ENCODE results near the gene VAV3. TPM values are rescaled to one million over a fixed set of nuclear protein-coding genes. Genes with fewer than 3 reads are reported as not detected.
"Not testable (repeated sequence)": the region's sequence is repeated elsewhere in the genome, so short reads cannot be mapped to it uniquely, and the experiment has no call there.

Gene VAV3
- total RNA-seq, 5 donors from 2014 or later (not counting 1 experiment from before 2014, with no cell fraction given), result 3.7 to 13.4 (median 4.6) TPM

- no peak overlapping the region for H3K27ac ChIP-seq (ENCODE audit: low read length)
- Mint-ChIP-seq H3K27ac (peak overlapping the region in 1 of 2 donors; percentile 71), H3K27me3 (no peaks in the 10 kb centered on the region), H3K9me3 (peaks cover 0 to 3% (median 0%) of the 10 kb centered on the region in 3 donors), H3K4me3 (no peak overlapping the region), H3K36me3 (peaks cover 3% of the 10 kb centered on the region), H3K4me1 (peaks cover 34 to 43% (median 38%) of the 10 kb centered on the region in 3 donors)
- ChIA-PET CTCF (no interaction called here), POLR2A (no interaction called here)
- H3K9me3 ChIP-seq, result no peaks in the 10 kb centered on the region
- no CpG with 5 or more reads among the region's 1 CpG for WGBS (ENCODE audit: insufficient coverage)
- no peak overlapping the region for H3K4me3 ChIP-seq (ENCODE audit: control insufficient read depth in 1 of 2, extremely low read depth in 1 of 2, low read length in 1 of 2)
- no peaks in the 10 kb centered on the region for H3K27me3 ChIP-seq (replicated peaks in 1 of 2; ENCODE audit: control insufficient read depth in 2 of 2, extremely low read depth in 1 of 2, insufficient read depth in 2 of 2, low read length in 1 of 2)
- H3K36me3 ChIP-seq (ENCODE audit: control insufficient read depth in 2 of 2, extremely low read depth in 1 of 2, insufficient read depth in 1 of 2, low read length in 1 of 2), result no peaks in the 10 kb centered on the region
- peaks cover 8 to 28% of the 10 kb centered on the region in 2 experiments for H3K4me1 ChIP-seq (ENCODE audit: control insufficient read depth in 1 of 2, extremely low read depth in 1 of 2, insufficient read depth in 2 of 2, low read length in 2 of 2)
- DNase-seq (no peak), ATAC-seq (replicated peaks in 1 of 4) (no peak)
Observed at GRCh38 chr1:107894605-107895004, 70.4 kb downstream of the VAV3 start.

- H3K9me3 ChIP-seq; H3K4me3 ChIP-seq (ENCODE audit: control insufficient read depth in 1 of 2, extremely low read depth in 1 of 2, low read length in 1 of 2); H3K36me3 ChIP-seq (ENCODE audit: control insufficient read depth in 2 of 2, extremely low read depth in 1 of 2, insufficient read depth in 1 of 2, low read length in 1 of 2); H3K27me3 ChIP-seq (replicated peaks in 1 of 2; ENCODE audit: control insufficient read depth in 2 of 2, extremely low read depth in 1 of 2, insufficient read depth in 2 of 2, low read length in 1 of 2); H3K27me3 Mint-ChIP-seq; H3K4me3 Mint-ChIP-seq; H3K9me3 Mint-ChIP-seq; POLR2A ChIA-PET; DNase-seq; H3K27ac Mint-ChIP-seq; H3K27ac ChIP-seq (ENCODE audit: low read length); H3K36me3 Mint-ChIP-seq; ATAC-seq (replicated peaks in 1 of 4); CTCF ChIA-PET: not testable (repeated sequence)
- peaks cover 29 to 37% (median 32%) of the 10 kb centered on the region in 3 donors for H3K4me1 Mint-ChIP-seq
- no CpG with 5 or more reads among the region's 2 CpGs for WGBS (ENCODE audit: insufficient coverage)
- peaks cover 8 to 24% of the 10 kb centered on the region in 2 experiments for H3K4me1 ChIP-seq (ENCODE audit: control insufficient read depth in 1 of 2, extremely low read depth in 1 of 2, insufficient read depth in 2 of 2, low read length in 2 of 2)
Observed at GRCh38 chr1:107893350-107893749, 71.6 kb downstream of the VAV3 start.

- no peak overlapping the region for H3K4me3 ChIP-seq (ENCODE audit: control insufficient read depth in 1 of 2, extremely low read depth in 1 of 2, low read length in 1 of 2)
- WGBS (ENCODE audit: insufficient coverage), result no CpG with 5 or more reads among the region's 2 CpGs
- POLR2A ChIA-PET, result no interaction called here
Observed at GRCh38 chr1:107889524-107889923, 75.5 kb downstream of the VAV3 start.

GRCh38 chr1:107883562-107883961 is 81.4 kb downstream of the VAV3 start:
- ChIA-PET CTCF (interaction anchor here in 1 of 2 donors (0.6 kb wide), 1 partner anchor 92 kb away, joined by 3 read pairs; no protein-coding TSS in a partner anchor), POLR2A (interaction anchor here in 1 of 2 donors (0.6 kb wide), 1 partner anchor 154 kb away, joined by 5 read pairs; no protein-coding TSS in a partner anchor)
- H3K9me3 Mint-ChIP-seq, result no peaks in the 10 kb centered on the region
- no peak overlapping the region for H3K27ac Mint-ChIP-seq
- Histone ChIP-seq H3K4me1 (ENCODE audit: control insufficient read depth in 1 of 2, extremely low read depth in 1 of 2, insufficient read depth in 2 of 2, low read length in 2 of 2) (peaks cover 0 to 3% of the 10 kb centered on the region in 2 experiments), H3K4me3 (ENCODE audit: control insufficient read depth in 1 of 2, extremely low read depth in 1 of 2, low read length in 1 of 2) (no peak overlapping the region), H3K27ac (ENCODE audit: low read length) (no peak overlapping the region), H3K27me3 (replicated peaks in 1 of 2; ENCODE audit: control insufficient read depth in 2 of 2, extremely low read depth in 1 of 2, insufficient read depth in 2 of 2, low read length in 1 of 2) (no peaks in the 10 kb centered on the region), H3K9me3 (no peaks in the 10 kb centered on the region), H3K36me3 (ENCODE audit: control insufficient read depth in 2 of 2, extremely low read depth in 1 of 2, insufficient read depth in 1 of 2, low read length in 1 of 2) (no peaks in the 10 kb centered on the region)
- ATAC-seq (replicated peaks in 1 of 4) (no peak), DNase-seq (no peak)
- peaks cover 4% of the 10 kb centered on the region for H3K36me3 Mint-ChIP-seq
- no peaks in the 10 kb centered on the region for H3K27me3 Mint-ChIP-seq
- peaks cover 0 to 15% (median 7%) of the 10 kb centered on the region in 3 donors for H3K4me1 Mint-ChIP-seq
- H3K4me3 Mint-ChIP-seq, result no peak overlapping the region

More at GRCh38 chr1:107889524-107889923, 75.5 kb downstream of the VAV3 start:
- peaks cover 3% of the 10 kb centered on the region for H3K36me3 Mint-ChIP-seq
- DNase-seq (no peak), ATAC-seq (replicated peaks in 1 of 4) (no peak)
- Histone ChIP-seq H3K9me3 (no peaks in the 10 kb centered on the region), H3K27ac (ENCODE audit: low read length) (no peak overlapping the region), H3K27me3 (replicated peaks in 1 of 2; ENCODE audit: control insufficient read depth in 2 of 2, extremely low read depth in 1 of 2, insufficient read depth in 2 of 2, low read length in 1 of 2) (no peaks in the 10 kb centered on the region), H3K36me3 (ENCODE audit: control insufficient read depth in 2 of 2, extremely low read depth in 1 of 2, insufficient read depth in 1 of 2, low read length in 1 of 2) (no peaks in the 10 kb centered on the region), H3K4me1 (ENCODE audit: control insufficient read depth in 1 of 2, extremely low read depth in 1 of 2, insufficient read depth in 2 of 2, low read length in 2 of 2) (no peaks in the 10 kb centered on the region)
- H3K27me3 Mint-ChIP-seq, result no peaks in the 10 kb centered on the region
- H3K4me3 Mint-ChIP-seq, result no peak overlapping the region
- H3K27ac Mint-ChIP-seq, result no peak overlapping the region
- H3K9me3 Mint-ChIP-seq, result peaks cover 0 to 3% (median 0%) of the 10 kb centered on the region in 3 donors
- peaks cover 4 to 10% (median 8%) of the 10 kb centered on the region in 3 donors for H3K4me1 Mint-ChIP-seq
- CTCF ChIA-PET, result no interaction called here

GRCh38 chr1:107879927-107880326 is 85.1 kb downstream of the VAV3 start:
- Histone ChIP-seq H3K27ac (ENCODE audit: low read length) (no peak overlapping the region), H3K36me3 (ENCODE audit: control insufficient read depth in 2 of 2, extremely low read depth in 1 of 2, insufficient read depth in 1 of 2, low read length in 1 of 2) (no peaks in the 10 kb centered on the region), H3K9me3 (no peaks in the 10 kb centered on the region), H3K27me3 (replicated peaks in 1 of 2; ENCODE audit: control insufficient read depth in 2 of 2, extremely low read depth in 1 of 2, insufficient read depth in 2 of 2, low read length in 1 of 2) (no peaks in the 10 kb centered on the region), H3K4me1 (ENCODE audit: control insufficient read depth in 1 of 2, extremely low read depth in 1 of 2, insufficient read depth in 2 of 2, low read length in 2 of 2) (peaks cover 0 to 3% of the 10 kb centered on the region in 2 experiments), H3K4me3 (ENCODE audit: control insufficient read depth in 1 of 2, extremely low read depth in 1 of 2, low read length in 1 of 2) (no peak overlapping the region)
- Mint-ChIP-seq H3K4me1 (peaks cover 9 to 30% (median 14%) of the 10 kb centered on the region in 3 donors), H3K9me3 (peaks cover 4 to 15% (median 5%) of the 10 kb centered on the region in 3 donors), H3K27ac (no peak overlapping the region), H3K4me3 (no peak overlapping the region), H3K27me3 (no peaks in the 10 kb centered on the region), H3K36me3 (peaks cover 19% of the 10 kb centered on the region)
- 95% methylated on average over 2 of the region's 2 CpGs for WGBS (ENCODE audit: insufficient coverage)
- no peak for DNase-seq
- CTCF ChIA-PET, result no interaction called here
- POLR2A ChIA-PET, result no interaction called here
- ATAC-seq (replicated peaks in 1 of 4), result no peak

GRCh38 chr1:107879346-107879745 is 85.6 kb downstream of the VAV3 start:
- H3K4me1 ChIP-seq (ENCODE audit: control insufficient read depth in 1 of 2, extremely low read depth in 1 of 2, insufficient read depth in 2 of 2, low read length in 2 of 2), result peaks cover 0 to 3% of the 10 kb centered on the region in 2 experiments
- no peak overlapping the region for H3K27ac ChIP-seq (ENCODE audit: low read length)
- no peak for DNase-seq
- POLR2A ChIA-PET, result interaction anchor here in 1 of 2 donors (0.7 kb wide), 1 partner anchor 44 kb away, joined by 3 read pairs; no protein-coding TSS in a partner anchor
- Mint-ChIP-seq H3K36me3 (peaks cover 19% of the 10 kb centered on the region), H3K27ac (no peak overlapping the region), H3K27me3 (no peaks in the 10 kb centered on the region), H3K9me3 (peaks cover 4 to 15% (median 5%) of the 10 kb centered on the region in 3 donors), H3K4me1 (peaks cover 9 to 30% (median 14%) of the 10 kb centered on the region in 3 donors), H3K4me3 (no peak overlapping the region)
- no peaks in the 10 kb centered on the region for H3K9me3 ChIP-seq
- H3K4me3 ChIP-seq (ENCODE audit: control insufficient read depth in 1 of 2, extremely low read depth in 1 of 2, low read length in 1 of 2), result no peak overlapping the region
- no peak for ATAC-seq (replicated peaks in 1 of 4)
- no peaks in the 10 kb centered on the region for H3K27me3 ChIP-seq (replicated peaks in 1 of 2; ENCODE audit: control insufficient read depth in 2 of 2, extremely low read depth in 1 of 2, insufficient read depth in 2 of 2, low read length in 1 of 2)
- H3K36me3 ChIP-seq (ENCODE audit: control insufficient read depth in 2 of 2, extremely low read depth in 1 of 2, insufficient read depth in 1 of 2, low read length in 1 of 2), result no peaks in the 10 kb centered on the region
- 80% methylated on average over 1 of the region's 1 CpG for WGBS (ENCODE audit: insufficient coverage)
- CTCF ChIA-PET, result no interaction called here

Data from T-cell (primary cell).